Measurements from ENCODE around the gene SLC35F3. TPM values are rescaled to one million over a fixed set of nuclear protein-coding genes. Genes with fewer than 3 reads are reported as not detected.

SLC35F3 gene
- total RNA-seq, 2 experiments from 2014 or later: 0.86 to 1.8 TPM

- Mint-ChIP-seq H3K36me3 (ENCODE audit: low read depth) (no peaks in the 10 kb centered on the region), H3K27ac (no peak overlapping the region), H3K4me3 (no peak overlapping the region), H3K4me1 (peaks cover 26% of the 10 kb centered on the region), H3K9me3 (ENCODE audit: low read depth) (no peaks in the 10 kb centered on the region), H3K27me3 (peaks cover 8% of the 10 kb centered on the region)
- intact Hi-C loops (cut with DNase I, micrococcal nuclease): no loop called here
- DNase-seq: no peak
- CTCF ChIA-PET: no interaction called here
- ATAC-seq: no peak
- POLR2A ChIA-PET: no interaction called here
Observed at GRCh38 chr1:234265321-234265720, 360.8 kb downstream of the SLC35F3 start.

- peaks cover 8% of the 10 kb centered on the region for H3K27me3 Mint-ChIP-seq
- POLR2A ChIA-PET: no interaction called here
- H3K4me1 Mint-ChIP-seq: peaks cover 26% of the 10 kb centered on the region
- H3K36me3 Mint-ChIP-seq (ENCODE audit: low read depth): no peaks in the 10 kb centered on the region
- H3K9me3 Mint-ChIP-seq (ENCODE audit: low read depth): no peaks in the 10 kb centered on the region
- no peak overlapping the region for H3K27ac Mint-ChIP-seq
- intact Hi-C loops (cut with DNase I, micrococcal nuclease): no loop called here
- no peak overlapping the region for H3K4me3 Mint-ChIP-seq
- DNase-seq (no peak), ATAC-seq (no peak)
- CTCF ChIA-PET: no interaction called here
Observed at GRCh38 chr1:234265861-234266260, 361.4 kb downstream of the SLC35F3 start.

- Mint-ChIP-seq H3K9me3 (ENCODE audit: low read depth) (no peaks in the 10 kb centered on the region), H3K4me3 (no peak overlapping the region), H3K27me3 (peaks cover 21% of the 10 kb centered on the region), H3K27ac (peak overlapping the region; percentile 53), H3K4me1 (peaks cover 30% of the 10 kb centered on the region), H3K36me3 (ENCODE audit: low read depth) (no peaks in the 10 kb centered on the region)
- POLR2A ChIA-PET: no interaction called here
- intact Hi-C loops (cut with DNase I, micrococcal nuclease): loop anchor here (2.0 to 5.0 kb wide), 4 partner anchors 53 to 671 kb away; partner anchors contain the start of gene COA6 (in 1 of the 2)
- peak; percentile 21 for DNase-seq
- ATAC-seq: peak; percentile 31
- CTCF ChIA-PET: interaction anchor here (1.0 to 2.2 kb wide), 4 partner anchors 11 to 53 kb away, joined by 3 to 8 read pairs (median 5); no protein-coding TSS in a partner anchor
Observed at GRCh38 chr1:234270093-234270492, 365.6 kb downstream of the SLC35F3 start.

- Mint-ChIP-seq H3K4me3 (no peak overlapping the region), H3K9me3 (ENCODE audit: low read depth) (no peaks in the 10 kb centered on the region), H3K4me1 (peaks cover 30% of the 10 kb centered on the region), H3K36me3 (ENCODE audit: low read depth) (no peaks in the 10 kb centered on the region), H3K27me3 (peaks cover 21% of the 10 kb centered on the region), H3K27ac (peak overlapping the region; percentile 53)
- POLR2A ChIA-PET: interaction anchor here (0.7 kb wide), 1 partner anchor 1683 kb away, joined by 4 read pairs; no protein-coding TSS in a partner anchor
- DNase-seq: no peak
- ATAC-seq: peak; percentile 5
- CTCF ChIA-PET: interaction anchor here (1.0 to 2.6 kb wide), 6 partner anchors 11 to 53 kb away, joined by 3 to 8 read pairs (median 5); no protein-coding TSS in a partner anchor
- intact Hi-C loops (cut with DNase I, micrococcal nuclease): loop anchor here (1.0 to 5.0 kb wide), 9 partner anchors 10 to 672 kb away; partner anchors contain the start of gene COA6 (in 2 of the 2)
Observed at GRCh38 chr1:234270581-234271242, 366.2 kb downstream of the SLC35F3 start.

GRCh38 chr1:234271243-234271606 is 366.7 kb downstream of the SLC35F3 start:
- H3K4me3 Mint-ChIP-seq: no peak overlapping the region
- POLR2A ChIA-PET: interaction anchor here (0.7 kb wide), 2 partner anchors 753 to 1683 kb away, joined by 3 to 4 read pairs; no protein-coding TSS in a partner anchor
- CTCF ChIA-PET: interaction anchor here (1.0 to 2.6 kb wide), 4 partner anchors 12 to 41 kb away, joined by 3 to 7 read pairs (median 5); no protein-coding TSS in a partner anchor

GRCh38 chr1:234272656-234273312 is 368.3 kb downstream of the SLC35F3 start:
- ATAC-seq (no peak), DNase-seq (no peak)
- intact Hi-C loops (cut with DNase I, micrococcal nuclease): loop anchor here in 1 of 2 experiments (5.0 kb wide), 2 partner anchors 55 to 100 kb away; partner anchors contain the start of gene COA6
- Mint-ChIP-seq H3K36me3 (ENCODE audit: low read depth) (no peaks in the 10 kb centered on the region), H3K4me3 (no peak overlapping the region), H3K27me3 (peaks cover 22% of the 10 kb centered on the region), H3K27ac (no peak overlapping the region), H3K4me1 (peaks cover 30% of the 10 kb centered on the region), H3K9me3 (ENCODE audit: low read depth) (no peaks in the 10 kb centered on the region)
- CTCF ChIA-PET: interaction anchor here (0.6 to 2.6 kb wide), 2 partner anchors 13 to 37 kb away, joined by 3 to 7 read pairs; no protein-coding TSS in a partner anchor
- POLR2A ChIA-PET: no interaction called here

More at GRCh38 chr1:234271243-234271606, 366.7 kb downstream of the SLC35F3 start:
- Mint-ChIP-seq H3K27me3 (peaks cover 19% of the 10 kb centered on the region), H3K36me3 (ENCODE audit: low read depth) (no peaks in the 10 kb centered on the region), H3K27ac (no peak overlapping the region), H3K9me3 (ENCODE audit: low read depth) (no peaks in the 10 kb centered on the region), H3K4me1 (peaks cover 30% of the 10 kb centered on the region)
- DNase-seq (no peak), ATAC-seq (peak; percentile 93)
- intact Hi-C loops (cut with DNase I, micrococcal nuclease): loop anchor here (1.0 to 5.0 kb wide), 9 partner anchors 11 to 672 kb away; partner anchors contain the start of gene COA6 (in 2 of the 2)

- H3K9me3 Mint-ChIP-seq (ENCODE audit: low read depth): no peaks in the 10 kb centered on the region
Observed at GRCh38 chr1:234273981-234274380, 369.5 kb downstream of the SLC35F3 start.

GRCh38 chr1:234276151-234276788 is 371.8 kb downstream of the SLC35F3 start:
- Mint-ChIP-seq H3K36me3 (ENCODE audit: low read depth) (no peaks in the 10 kb centered on the region), H3K27me3 (peaks cover 22% of the 10 kb centered on the region), H3K27ac (no peak overlapping the region), H3K4me3 (no peak overlapping the region), H3K9me3 (ENCODE audit: low read depth) (no peaks in the 10 kb centered on the region), H3K4me1 (peaks cover 13% of the 10 kb centered on the region)
- intact Hi-C loops (cut with DNase I, micrococcal nuclease): no loop called here
- CTCF ChIA-PET: interaction anchor here (0.7 to 3.3 kb wide), 3 partner anchors 8 to 34 kb away, joined by 4 to 11 read pairs (median 4); no protein-coding TSS in a partner anchor
- POLR2A ChIA-PET: no interaction called here
- ATAC-seq (no peak), DNase-seq (no peak)

More at GRCh38 chr1:234273981-234274380, 369.5 kb downstream of the SLC35F3 start:
- DNase-seq (no peak), ATAC-seq (no peak)
- intact Hi-C loops (cut with DNase I, micrococcal nuclease): loop anchor here in 1 of 2 experiments (5.0 kb wide), 2 partner anchors 57 to 98 kb away; partner anchors contain the start of gene COA6
- Mint-ChIP-seq H3K36me3 (ENCODE audit: low read depth) (no peaks in the 10 kb centered on the region), H3K27ac (no peak overlapping the region), H3K4me3 (no peak overlapping the region), H3K27me3 (peaks cover 22% of the 10 kb centered on the region), H3K4me1 (peaks cover 30% of the 10 kb centered on the region)
- ChIA-PET CTCF (interaction anchor here (0.6 kb wide), 1 partner anchor 62 kb away, joined by 3 read pairs; no protein-coding TSS in a partner anchor), POLR2A (no interaction called here)

GRCh38 chr1:234277161-234277868 is 372.8 kb downstream of the SLC35F3 start:
- Mint-ChIP-seq H3K4me3 (no peak overlapping the region), H3K4me1 (peaks cover 4% of the 10 kb centered on the region), H3K36me3 (ENCODE audit: low read depth) (no peaks in the 10 kb centered on the region), H3K27me3 (peaks cover 21% of the 10 kb centered on the region), H3K9me3 (ENCODE audit: low read depth) (no peaks in the 10 kb centered on the region), H3K27ac (no peak overlapping the region)
- intact Hi-C loops (cut with DNase I, micrococcal nuclease): no loop called here
- ChIA-PET CTCF (interaction anchor here (0.6 to 3.3 kb wide), 2 partner anchors 33 to 130 kb away, joined by 3 to 11 read pairs; no protein-coding TSS in a partner anchor), POLR2A (no interaction called here)
- ATAC-seq (no peak), DNase-seq (no peak)

GRCh38 chr1:234279021-234279420 is 374.5 kb downstream of the SLC35F3 start:
- Mint-ChIP-seq H3K36me3 (ENCODE audit: low read depth) (no peaks in the 10 kb centered on the region), H3K27ac (no peak overlapping the region), H3K4me1 (no peaks in the 10 kb centered on the region), H3K4me3 (no peak overlapping the region), H3K27me3 (peaks cover 11% of the 10 kb centered on the region), H3K9me3 (ENCODE audit: low read depth) (no peaks in the 10 kb centered on the region)
- ATAC-seq (no peak), DNase-seq (no peak)
- intact Hi-C loops (cut with DNase I, micrococcal nuclease): no loop called here
- ChIA-PET POLR2A (interaction anchor here (0.6 to 1.0 kb wide), 2 partner anchors 10 to 20 kb away, joined by 3 to 4 read pairs; no protein-coding TSS in a partner anchor), CTCF (interaction anchor here (3.3 kb wide), 1 partner anchor 31 kb away, joined by 11 read pairs; no protein-coding TSS in a partner anchor)
